Stimulated activated CD4-positive, alpha-beta T cell treated with anti-CD3 and anti-CD28 coated beads, Interleukin-4, amount 100 ng/mL, for 48 hours (primary cell): ENCODE data around the gene PDCL3.

Experiments
- DNase-seq, 2 donors: peaks; one replicate each; pipeline ENCODE4 v3.0.0-alpha.2; 2020; ENCODE audit warnings: low read depth in 2 of 2

Gene PDCL3

GRCh38 chr2:100562613-100563406 lies at the start of gene PDCL3:
Gene PDCL3 (plus strand): TSS chr2:100562993. CDS start chr2:100563068, 75 bp downstream.
- DNase-seq, result peak; percentile 83 to 91

- no peak for DNase-seq
These were observed 49.1 kb upstream of the PDCL3 start for GRCh38 chr2:100513650-100514049.

- DNase-seq, result no peak
These were observed 45.2 kb upstream of the PDCL3 start for GRCh38 chr2:100517556-100517955.

- DNase-seq, result no peak
These were observed 44.0 kb upstream of the PDCL3 start for GRCh38 chr2:100518801-100519200.

GRCh38 chr2:100520224-100520623 lies 42.6 kb upstream of the PDCL3 start:
- no peak for DNase-seq

- no peak for DNase-seq
These were observed 40.4 kb upstream of the PDCL3 start for GRCh38 chr2:100522430-100522829.

GRCh38 chr2:100524331-100524730 lies 38.5 kb upstream of the PDCL3 start:
- DNase-seq, result no peak

- no peak for DNase-seq
These were observed 35.9 kb upstream of the PDCL3 start for GRCh38 chr2:100526868-100527267.

GRCh38 chr2:100527440-100528015 lies 35.3 kb upstream of the PDCL3 start:
- DNase-seq, result no peak

- DNase-seq, result no peak
These were observed 33.6 kb upstream of the PDCL3 start for GRCh38 chr2:100529176-100529575.

GRCh38 chr2:100529900-100530299 lies 32.9 kb upstream of the PDCL3 start:
- DNase-seq, result no peak

GRCh38 chr2:100535855-100536254 lies 26.9 kb upstream of the PDCL3 start:
- no peak for DNase-seq

- no peak for DNase-seq
These were observed 24.9 kb upstream of the PDCL3 start for GRCh38 chr2:100537918-100538317.

- no peak for DNase-seq
These were observed 23.6 kb upstream of the PDCL3 start for GRCh38 chr2:100539221-100539620.

- no peak for DNase-seq
These were observed 21.4 kb upstream of the PDCL3 start for GRCh38 chr2:100541404-100541803.

- DNase-seq, result no peak
These were observed 20.4 kb upstream of the PDCL3 start for GRCh38 chr2:100542418-100542817.

GRCh38 chr2:100544911-100545596 lies 17.7 kb upstream of the PDCL3 start:
- no peak for DNase-seq

- no peak for DNase-seq
These were observed 16.3 kb upstream of the PDCL3 start for GRCh38 chr2:100546469-100546868.

GRCh38 chr2:100548771-100549170 lies 14.0 kb upstream of the PDCL3 start:
- no peak for DNase-seq

GRCh38 chr2:100551303-100551702 lies 11.5 kb upstream of the PDCL3 start:
- no peak for DNase-seq

GRCh38 chr2:100554798-100555407 lies 7.9 kb upstream of the PDCL3 start:
- peak in 1 of 2 donors; percentile 23 for DNase-seq

GRCh38 chr2:100556746-100557145 lies 6.0 kb upstream of the PDCL3 start:
- DNase-seq, result no peak
